GM23338 (cell line): ENCODE data around the gene MUCL3. TPM values are rescaled to one million over a fixed set of nuclear protein-coding genes. Genes with fewer than 3 reads are reported as not detected.

ENCODE experiments used
- ATAC-seq: fragments of 200-7000 bp; cut with Tn5 transposase; 3 replicates; pipeline ENCODE4 v1.9.1; 2020
- DNase-seq: peaks from one replicate; pipeline ENCODE4 v3.0.0-alpha.2; 2015; ENCODE audit warnings: low spot score
- H2AFZ ChIP-seq: fragments of 200-600 bp; sonication (generic); 2 replicates; pipeline ENCODE4 v1.8.0; 2016; ENCODE audit warnings: antibody characterized with exemption, mild to moderate bottlenecking, moderate library complexity
- H3F3A ChIP-seq: fragments of 200-600 bp; sonication (generic); replicated peaks from 2 replicates; pipeline ENCODE4 v1.8.0; 2017; ENCODE audit warnings: antibody characterized with exemption, mixed run types, low read depth
- H3K27ac ChIP-seq: fragments of 200-600 bp; sonication (generic); 2 replicates; pipeline ENCODE4 v1.6.1; 2016; ENCODE audit warnings: low read depth
- H3K27me3 ChIP-seq: fragments of 200-600 bp; sonication (generic); 2 replicates; pipeline ENCODE4 v1.8.0; 2016; ENCODE audit warnings: mild to moderate bottlenecking, mixed run types, moderate library complexity; ENCODE audit not compliant: insufficient read depth
- H3K36me3 ChIP-seq: fragments of 200-600 bp; sonication (generic); 2 replicates; pipeline ENCODE4 v1.8.0; 2016; ENCODE audit warnings: mild to moderate bottlenecking; ENCODE audit not compliant: insufficient read depth
- H3K4me1 ChIP-seq: fragments of 200-600 bp; sonication (generic); 2 replicates; pipeline ENCODE4 v1.8.0; 2016; ENCODE audit warnings: mild to moderate bottlenecking, moderate library complexity; ENCODE audit not compliant: insufficient read depth
- H3K4me2 ChIP-seq: fragments of 200-600 bp; sonication (generic); 2 replicates; pipeline ENCODE4 v1.7.1; 2017; ENCODE audit warnings: mixed run types
- H3K4me3 ChIP-seq: fragments of 200-600 bp; sonication (generic); 2 replicates; pipeline ENCODE4 v1.6.1; 2016; ENCODE audit warnings: mixed run types
- H3K79me2 ChIP-seq: fragments of 200-600 bp; sonication (generic); replicated peaks from 2 replicates; pipeline ENCODE4 v1.8.0; 2017; ENCODE audit warnings: mild to moderate bottlenecking; ENCODE audit not compliant: insufficient read depth
- H3K9me2 ChIP-seq: fragments of 200-600 bp; sonication (generic); 2 replicates; pipeline ENCODE4 v1.8.0; 2017; ENCODE audit not compliant: insufficient read depth
- H4K20me1 ChIP-seq: fragments of 200-600 bp; sonication (generic); replicated peaks from 2 replicates; pipeline ENCODE4 v1.8.0; 2017; ENCODE audit warnings: mild to moderate bottlenecking; ENCODE audit not compliant: insufficient read depth
- H3K27ac Mint-ChIP-seq: 2 replicates; pipeline ENCODE4 v1.8.0; 2020; ENCODE audit warnings: inconsistent platforms, mild to moderate bottlenecking, moderate library complexity, mixed read lengths
- H3K27me3 Mint-ChIP-seq: 3 replicates; pipeline ENCODE4 v1.8.0; 2022; ENCODE audit warnings: low read depth, mild to moderate bottlenecking, moderate library complexity, mixed read lengths, inconsistent platforms; ENCODE audit not compliant: insufficient read depth, poor library complexity
- H3K36me3 Mint-ChIP-seq: 3 replicates; pipeline ENCODE4 v1.8.0; 2021; ENCODE audit warnings: low read depth, mild to moderate bottlenecking, inconsistent platforms, moderate library complexity, mixed read lengths
- H3K4me1 Mint-ChIP-seq: 3 replicates; pipeline ENCODE4 v1.8.0; 2020; ENCODE audit warnings: mild to moderate bottlenecking, inconsistent platforms, mixed read lengths
- H3K4me3 Mint-ChIP-seq: 3 replicates; pipeline ENCODE4 v1.8.0; 2021; ENCODE audit warnings: moderate library complexity, mild to moderate bottlenecking, inconsistent platforms, mixed read lengths
- H3K9me3 Mint-ChIP-seq: 3 replicates; pipeline ENCODE4 v1.8.0; 2020; ENCODE audit warnings: moderate library complexity, mild to moderate bottlenecking, inconsistent platforms, mixed read lengths
- CTCF ChIP-seq, 2 experiments: fragments of 200-600 bp in 1 of 2; sonication (generic) in 1 of 2; conservative IDR thresholded peaks; 2 replicates each; pipeline versions ENCODE4 v1.5.1 to v1.6.1; 2016 to 2017; ENCODE audit warnings: antibody characterized with exemption in 2 of 2, low read depth in 2 of 2, mild to moderate bottlenecking in 2 of 2, moderate library complexity in 1 of 2
- EZH2 ChIP-seq: fragments of 200-600 bp; sonication (generic); IDR thresholded peaks from one replicate; pipeline ENCODE4 v1.8.0; 2017; ENCODE audit warnings: antibody characterized with exemption, mild to moderate bottlenecking, low read depth; ENCODE audit not compliant: unreplicated experiment
- EZH2phosphoT487 ChIP-seq: fragments of 200-600 bp; sonication (generic); IDR thresholded peaks from one replicate; pipeline ENCODE4 v1.8.1; 2018; ENCODE audit warnings: antibody characterized with exemption; ENCODE audit not compliant: unreplicated experiment
- JUNB ChIP-seq: IDR thresholded peaks from one replicate; pipeline ENCODE4 v1.6.1; 2016; ENCODE audit warnings: antibody characterized with exemption; ENCODE audit not compliant: unreplicated experiment
- REST ChIP-seq: IDR thresholded peaks from one replicate; pipeline ENCODE4 v1.6.1; 2018; ENCODE audit warnings: antibody characterized with exemption; ENCODE audit not compliant: unreplicated experiment
- STAT1 ChIP-seq: IDR thresholded peaks from one replicate; pipeline ENCODE4 v1.6.1; 2016; ENCODE audit warnings: antibody characterized with exemption; ENCODE audit not compliant: unreplicated experiment
- ZNF114 ChIP-seq: fragments of 250-450 bp; sonication (Bioruptor Pico); IDR thresholded peaks from 2 replicates; pipeline ENCODE4 v1.5.0; 2020; ENCODE audit warnings: mild to moderate bottlenecking, moderate library complexity
- polyA plus RNA-seq: library from polyadenylated mRNA; unstranded; fragments of >200 nt; fragmentation: Nextera tagmentation; extraction: Ambion mirVana; gene quantifications from 2 replicates; pipeline ENCODE4 v1.2.1, GENCODE V29; 2016
- total RNA-seq: library from RNA; depleted of rRNA; stranded (reverse); fragments of >200 nt; shearing (Covaris generic); gene quantifications from 2 replicates; pipeline ENCODE4 v1.2.3, GENCODE V29; 2014
- TF ChIP-seq, protein P1 (sequence below): fragments of 250-450 bp; sonication (Bioruptor Pico); IDR thresholded peaks from 2 replicates; pipeline ENCODE4 v1.5.0; 2020; ENCODE audit warnings: mild to moderate bottlenecking, moderate library complexity

MUCL3 gene
- total and polyA plus RNA-seq, 2 experiments from 2014 or later = 0.32 TPM; not detected in 1

DNA sequence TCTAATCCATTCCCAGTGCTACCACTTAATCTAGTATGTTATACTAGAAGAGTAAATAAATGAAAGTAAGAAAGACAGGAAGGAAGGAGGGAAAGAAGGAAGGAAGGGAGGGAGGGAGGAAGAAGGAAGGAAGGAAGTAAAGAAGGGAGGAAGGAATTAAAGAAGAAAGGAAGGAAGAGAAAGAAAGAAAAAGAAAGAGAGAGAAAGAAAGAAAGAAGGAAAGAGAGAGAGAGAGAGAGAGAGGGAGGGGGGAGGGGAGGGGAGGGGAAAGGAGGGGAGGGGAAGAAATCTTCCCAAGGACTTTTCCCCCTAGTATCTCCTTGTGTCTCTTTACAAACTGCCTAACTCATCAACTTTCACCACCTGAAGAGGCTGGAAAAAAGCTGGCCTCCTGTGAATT lies 21.9 kb downstream of the MUCL3 start:
- no peak overlapping the region for H3K27ac Mint-ChIP-seq
- ATAC-seq (no peak), DNase-seq (no peak)
- Histone ChIP-seq H3K79me2 (no peaks in the 10 kb centered on the region), H3F3A (no peaks in the 10 kb centered on the region), H3K9me2 (0 out of 2 replicates have a peak, but pooled peaks cover 11% of the 10 kb centered on the region), H4K20me1 (no peaks in the 10 kb centered on the region), H2AFZ (no peak overlapping the region), H3K27ac (no peak overlapping the region), H3K27me3 (peaks cover 3% of the 10 kb centered on the region; the same call in 1 of the 2 replicates), H3K36me3 (no peaks in the 10 kb centered on the region), H3K4me2 (no peak overlapping the region), H3K4me1 (no peaks in the 10 kb centered on the region), H3K4me3 (no peak overlapping the region)
- H3K9me3 Mint-ChIP-seq = peaks cover 7% of the 10 kb centered on the region
- peaks cover 7% of the 10 kb centered on the region for H3K27me3 Mint-ChIP-seq
- TF ChIP-seq REST = no peak
- no peak for TF ChIP-seq ZNF114 (CRISPR knock-in tag)
- TF ChIP-seq, protein P1, sequence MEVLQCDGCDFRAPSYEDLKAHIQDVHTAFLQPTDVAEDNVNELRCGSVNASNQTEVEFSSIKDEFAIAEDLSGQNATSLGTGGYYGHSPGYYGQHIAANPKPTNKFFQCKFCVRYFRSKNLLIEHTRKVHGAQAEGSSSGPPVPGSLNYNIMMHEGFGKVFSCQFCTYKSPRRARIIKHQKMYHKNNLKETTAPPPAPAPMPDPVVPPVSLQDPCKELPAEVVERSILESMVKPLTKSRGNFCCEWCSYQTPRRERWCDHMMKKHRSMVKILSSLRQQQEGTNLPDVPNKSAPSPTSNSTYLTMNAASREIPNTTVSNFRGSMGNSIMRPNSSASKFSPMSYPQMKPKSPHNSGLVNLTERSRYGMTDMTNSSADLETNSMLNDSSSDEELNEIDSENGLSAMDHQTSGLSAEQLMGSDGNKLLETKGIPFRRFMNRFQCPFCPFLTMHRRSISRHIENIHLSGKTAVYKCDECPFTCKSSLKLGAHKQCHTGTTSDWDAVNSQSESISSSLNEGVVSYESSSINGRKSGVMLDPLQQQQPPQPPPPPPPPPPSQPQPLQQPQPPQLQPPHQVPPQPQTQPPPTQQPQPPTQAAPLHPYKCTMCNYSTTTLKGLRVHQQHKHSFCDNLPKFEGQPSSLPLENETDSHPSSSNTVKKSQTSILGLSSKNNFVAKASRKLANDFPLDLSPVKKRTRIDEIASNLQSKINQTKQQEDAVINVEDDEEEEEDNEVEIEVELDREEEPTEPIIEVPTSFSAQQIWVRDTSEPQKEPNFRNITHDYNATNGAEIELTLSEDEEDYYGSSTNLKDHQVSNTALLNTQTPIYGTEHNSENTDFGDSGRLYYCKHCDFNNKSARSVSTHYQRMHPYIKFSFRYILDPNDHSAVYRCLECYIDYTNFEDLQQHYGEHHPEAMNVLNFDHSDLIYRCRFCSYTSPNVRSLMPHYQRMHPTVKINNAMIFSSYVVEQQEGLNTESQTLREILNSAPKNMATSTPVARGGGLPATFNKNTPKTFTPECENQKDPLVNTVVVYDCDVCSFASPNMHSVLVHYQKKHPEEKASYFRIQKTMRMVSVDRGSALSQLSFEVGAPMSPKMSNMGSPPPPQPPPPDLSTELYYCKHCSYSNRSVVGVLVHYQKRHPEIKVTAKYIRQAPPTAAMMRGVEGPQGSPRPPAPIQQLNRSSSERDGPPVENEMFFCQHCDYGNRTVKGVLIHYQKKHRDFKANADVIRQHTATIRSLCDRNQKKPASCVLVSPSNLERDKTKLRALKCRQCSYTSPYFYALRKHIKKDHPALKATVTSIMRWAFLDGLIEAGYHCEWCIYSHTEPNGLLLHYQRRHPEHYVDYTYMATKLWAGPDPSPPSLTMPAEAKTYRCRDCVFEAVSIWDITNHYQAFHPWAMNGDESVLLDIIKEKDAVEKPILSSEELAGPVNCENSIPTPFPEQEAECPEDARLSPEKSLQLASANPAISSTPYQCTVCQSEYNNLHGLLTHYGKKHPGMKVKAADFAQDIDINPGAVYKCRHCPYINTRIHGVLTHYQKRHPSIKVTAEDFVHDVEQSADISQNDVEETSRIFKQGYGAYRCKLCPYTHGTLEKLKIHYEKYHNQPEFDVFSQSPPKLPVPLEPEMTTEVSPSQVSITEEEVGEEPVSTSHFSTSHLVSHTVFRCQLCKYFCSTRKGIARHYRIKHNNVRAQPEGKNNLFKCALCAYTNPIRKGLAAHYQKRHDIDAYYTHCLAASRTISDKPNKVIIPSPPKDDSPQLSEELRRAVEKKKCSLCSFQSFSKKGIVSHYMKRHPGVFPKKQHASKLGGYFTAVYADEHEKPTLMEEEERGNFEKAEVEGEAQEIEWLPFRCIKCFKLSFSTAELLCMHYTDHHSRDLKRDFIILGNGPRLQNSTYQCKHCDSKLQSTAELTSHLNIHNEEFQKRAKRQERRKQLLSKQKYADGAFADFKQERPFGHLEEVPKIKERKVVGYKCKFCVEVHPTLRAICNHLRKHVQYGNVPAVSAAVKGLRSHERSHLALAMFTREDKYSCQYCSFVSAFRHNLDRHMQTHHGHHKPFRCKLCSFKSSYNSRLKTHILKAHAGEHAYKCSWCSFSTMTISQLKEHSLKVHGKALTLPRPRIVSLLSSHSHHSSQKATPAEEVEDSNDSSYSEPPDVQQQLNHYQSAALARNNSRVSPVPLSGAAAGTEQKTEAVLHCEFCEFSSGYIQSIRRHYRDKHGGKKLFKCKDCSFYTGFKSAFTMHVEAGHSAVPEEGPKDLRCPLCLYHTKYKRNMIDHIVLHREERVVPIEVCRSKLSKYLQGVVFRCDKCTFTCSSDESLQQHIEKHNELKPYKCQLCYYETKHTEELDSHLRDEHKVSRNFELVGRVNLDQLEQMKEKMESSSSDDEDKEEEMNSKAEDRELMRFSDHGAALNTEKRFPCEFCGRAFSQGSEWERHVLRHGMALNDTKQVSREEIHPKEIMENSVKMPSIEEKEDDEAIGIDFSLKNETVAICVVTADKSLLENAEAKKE (CRISPR knock-in tag) = no peak
- no peak for TF ChIP-seq JUNB
- TF ChIP-seq STAT1 = no peak
- no peak for TF ChIP-seq EZH2phosphoT487
- TF ChIP-seq CTCF (conservative IDR thresholded peaks at IDR 0.05; ENCODE audit: low read depth in 2 of 2) = no peak
- TF ChIP-seq EZH2 = no peak
- H3K36me3 Mint-ChIP-seq = no peaks in the 10 kb centered on the region; the same call in 2 of the 3 replicates
- no peaks in the 10 kb centered on the region; the same call in 2 of the 3 replicates for H3K4me1 Mint-ChIP-seq
- H3K4me3 Mint-ChIP-seq = no peak overlapping the region
